GM10847 (cell line): Measurements from ENCODE around the gene KLHL24.
A peak's percentile ranks its signal among the peaks of the same experiment; 100 is the strongest.

Experiments used
- POLR2A ChIP-seq: IDR thresholded peaks from 2 replicates; pipeline ENCODE4 v1.6.1; 2011; ENCODE audit not compliant: insufficient read length; ENCODE audit errors: extremely low read depth

KLHL24 gene

GRCh38 chr3:183680061-183680460, 44.6 kb downstream of the KLHL24 start:
- TF ChIP-seq POLR2A = no peak

GRCh38 chr3:183687705-183688104, 52.3 kb downstream of the KLHL24 start:
- TF ChIP-seq POLR2A = no peak

- TF ChIP-seq POLR2A = no peak
Measured at GRCh38 chr3:183688874-183689273, 53.5 kb downstream of the KLHL24 start.

GRCh38 chr3:183690402-183690995, 55.1 kb downstream of the KLHL24 start:
- TF ChIP-seq POLR2A = no peak

- TF ChIP-seq POLR2A = no peak
Measured at GRCh38 chr3:183692436-183692835, 57.0 kb downstream of the KLHL24 start.

- TF ChIP-seq POLR2A = no peak
Measured at GRCh38 chr3:183695569-183696364, 60.3 kb downstream of the KLHL24 start.

- TF ChIP-seq POLR2A = no peak
Measured at GRCh38 chr3:183697123-183697609, 61.7 kb downstream of the KLHL24 start.

- peak; percentile 82 for TF ChIP-seq POLR2A
Measured at GRCh38 chr3:183697610-183698317, 62.3 kb downstream of the KLHL24 start, which contains the start of gene YEATS2. TSS of gene YEATS2 (plus strand) at chr3:183697797. CDS start at chr3:183715163, 17,366 bp downstream.

GRCh38 chr3:183698318-183698751, 62.9 kb downstream of the KLHL24 start:
- no peak for TF ChIP-seq POLR2A

GRCh38 chr3:183698756-183699155, 63.3 kb downstream of the KLHL24 start:
- no peak for TF ChIP-seq POLR2A

- TF ChIP-seq POLR2A = no peak
Measured at GRCh38 chr3:183699238-183699947, 64.0 kb downstream of the KLHL24 start.

GRCh38 chr3:183701744-183702143, 66.3 kb downstream of the KLHL24 start:
- TF ChIP-seq POLR2A = no peak

- TF ChIP-seq POLR2A = no peak
Measured at GRCh38 chr3:183710231-183710630, 74.8 kb downstream of the KLHL24 start.

- no peak for TF ChIP-seq POLR2A
Measured at GRCh38 chr3:183711516-183711915, 76.1 kb downstream of the KLHL24 start.

- TF ChIP-seq POLR2A = no peak
Measured at GRCh38 chr3:183714622-183715021, 79.2 kb downstream of the KLHL24 start.
